HL-60/S4 (cell line): ENCODE measurements around the gene PARN.
"Not testable (repeated sequence)": the region's sequence is repeated elsewhere in the genome, so short reads cannot be mapped to it uniquely, and the experiment has no call there.

Source experiments
- in situ Hi-C: fragments of 300-500 bp; cut with MboI; formaldehyde crosslinking; loops from 2 replicates; pipeline ENCODE4 v1.14.3; 2022; ENCODE audit warnings: low sequenced_read_pairs

Gene PARN

DNA sequence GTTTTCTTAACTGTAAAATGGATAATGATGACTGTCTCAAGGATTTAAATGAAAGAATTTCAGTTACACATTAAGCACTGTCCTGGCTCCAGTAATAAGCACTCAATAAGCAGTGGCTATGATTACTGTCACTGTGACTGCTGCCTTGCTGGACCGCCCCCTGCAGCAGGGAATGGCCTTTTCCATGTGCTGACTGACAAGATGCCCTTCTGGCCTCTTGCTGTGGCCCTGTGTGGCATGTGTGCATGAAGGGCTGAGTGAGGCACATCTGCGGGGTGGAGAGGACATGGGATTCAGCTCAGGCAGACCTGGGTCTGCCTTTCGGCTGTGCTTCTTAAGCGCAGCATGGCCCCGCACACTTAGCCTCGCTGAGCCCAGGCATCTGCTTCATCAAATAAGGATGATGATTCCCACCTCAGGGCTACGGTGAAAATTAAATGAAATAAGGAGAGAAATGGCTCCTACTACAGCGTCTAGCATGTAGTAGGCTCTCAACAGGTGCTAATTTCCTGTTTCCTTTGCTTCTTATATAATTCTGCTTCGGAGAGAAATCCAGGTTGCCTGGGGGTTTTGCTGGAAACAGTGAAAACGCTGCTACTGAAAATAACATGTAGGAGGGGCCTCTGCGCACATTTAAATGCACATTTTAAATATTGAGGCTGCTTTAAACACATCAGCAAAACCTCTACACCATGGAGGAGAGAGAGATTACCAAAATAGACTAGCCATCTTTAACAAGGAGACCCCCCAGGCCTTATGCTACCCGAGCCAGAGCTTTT, 183.9 kb downstream of the PARN start:
- in situ Hi-C loops, result no loop called here

GRCh38 chr16:14444979-14445810, 184.9 kb downstream of the PARN start:
- in situ Hi-C loops, result no loop called here

GRCh38 chr16:14441533-14441932, 188.5 kb downstream of the PARN start:
- in situ Hi-C loops, result not testable (repeated sequence)

DNA sequence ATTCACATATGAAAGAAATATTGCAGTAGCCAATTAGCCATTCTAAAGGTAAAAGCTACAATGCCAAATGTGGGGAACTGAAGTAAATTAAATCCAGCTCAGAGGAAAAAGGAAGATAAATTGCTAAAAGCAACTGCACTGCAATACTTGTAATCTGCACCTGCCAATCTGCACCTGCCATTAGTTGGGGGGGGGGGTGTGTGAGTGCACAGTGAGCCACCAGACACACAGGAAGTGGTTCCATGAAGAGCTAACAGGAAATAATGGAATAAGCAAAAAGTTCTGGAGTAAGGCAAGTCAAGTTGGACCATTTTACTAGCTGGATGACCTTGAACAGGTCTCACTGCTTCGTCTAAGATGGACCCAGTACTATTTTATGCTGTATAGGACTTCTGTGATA, 191.8 kb downstream of the PARN start:
- in situ Hi-C loops, result no loop called here

DNA sequence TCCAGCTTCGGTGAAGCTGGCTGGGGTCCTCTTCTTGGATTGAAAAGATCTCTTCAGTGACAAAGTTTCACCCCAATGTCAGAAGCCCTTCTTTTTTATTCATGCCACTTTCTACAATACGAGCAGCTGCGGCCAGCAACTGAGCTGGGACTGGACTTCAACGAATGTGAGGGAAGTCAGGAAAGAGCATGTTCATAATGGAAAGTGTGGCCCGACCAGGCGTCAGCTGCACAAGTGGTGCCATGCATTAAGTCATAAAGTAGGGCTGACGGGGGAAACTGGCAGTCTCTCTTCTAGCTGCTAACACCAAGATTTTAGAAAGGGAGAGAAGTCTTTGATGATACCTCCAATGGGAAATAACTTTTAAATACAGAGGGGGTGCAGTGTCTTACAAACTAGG, 192.6 kb downstream of the PARN start:
- in situ Hi-C loops, result no loop called here

- in situ Hi-C loops, result no loop called here
Measured at GRCh38 chr16:14436401-14436955, 193.6 kb downstream of the PARN start.

DNA sequence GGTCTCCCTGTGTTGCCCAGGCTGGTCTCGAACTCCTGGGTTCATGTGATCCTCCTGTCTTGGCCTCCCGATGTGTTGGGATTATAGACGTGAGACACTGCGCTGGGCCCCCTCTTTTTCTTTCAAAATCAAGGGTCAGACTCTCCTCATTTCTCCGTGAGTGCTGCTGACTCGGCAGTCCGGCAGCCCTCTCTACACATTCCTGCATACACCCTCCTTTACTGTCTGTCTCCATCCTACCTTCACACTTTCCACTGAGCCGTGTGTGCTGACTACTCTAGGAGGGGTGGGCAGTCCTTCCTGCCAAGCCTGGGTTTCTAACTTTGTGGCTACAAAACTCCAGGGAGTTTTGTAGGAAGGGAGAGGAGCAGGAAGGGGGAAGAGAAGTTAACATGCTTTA, 195.2 kb downstream of the PARN start:
- in situ Hi-C loops, result no loop called here

GRCh38 chr16:14428971-14429637, 201.0 kb downstream of the PARN start:
- in situ Hi-C loops, result not testable (repeated sequence)

DNA sequence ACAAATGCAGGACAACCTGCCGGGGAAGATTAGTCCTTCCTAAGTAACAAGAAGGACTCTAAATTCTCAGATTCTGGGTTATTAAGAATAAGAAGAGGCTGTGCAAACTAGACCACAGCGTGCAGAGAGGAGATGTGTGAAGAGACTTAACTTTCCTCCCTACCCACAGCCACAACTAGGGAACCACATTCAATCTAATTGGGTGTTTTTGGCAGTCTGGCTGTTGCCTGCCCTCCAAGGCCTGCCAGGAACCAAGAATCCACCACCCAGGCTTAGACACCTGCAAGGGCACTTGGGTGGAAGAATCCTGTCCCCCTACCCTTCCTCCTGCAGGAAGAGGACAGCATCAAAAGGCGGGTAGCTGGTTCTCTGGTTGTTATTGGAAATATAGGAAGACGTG, 202.0 kb downstream of the PARN start:
- in situ Hi-C loops, result no loop called here

- in situ Hi-C loops, result no loop called here
Measured at GRCh38 chr16:14427371-14427948, 202.6 kb downstream of the PARN start.

DNA sequence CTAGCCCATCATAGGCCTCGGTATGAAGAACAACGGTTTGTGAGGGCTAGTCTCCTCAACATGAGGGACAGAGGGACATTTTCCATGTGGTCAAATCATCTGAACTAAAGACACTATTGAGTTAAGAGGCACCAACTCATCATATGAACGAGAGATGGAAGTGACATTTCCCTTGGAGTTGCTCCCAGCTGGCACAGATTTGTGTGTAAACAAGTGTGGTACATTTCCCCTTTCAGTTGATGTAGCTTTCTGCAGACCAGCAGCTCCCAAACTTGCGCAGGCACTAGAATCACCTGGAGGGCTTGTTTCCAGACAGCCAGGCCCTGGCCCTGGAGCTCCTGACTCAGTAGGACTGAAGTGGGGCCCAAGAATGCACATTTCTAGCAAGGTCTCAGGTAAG, 205.5 kb downstream of the PARN start:
- in situ Hi-C loops, result no loop called here

- in situ Hi-C loops, result no loop called here
Measured at GRCh38 chr16:14423344-14423743, 206.7 kb downstream of the PARN start.

GRCh38 chr16:14420721-14421488, 209.2 kb downstream of the PARN start:
- in situ Hi-C loops, result no loop called here

DNA sequence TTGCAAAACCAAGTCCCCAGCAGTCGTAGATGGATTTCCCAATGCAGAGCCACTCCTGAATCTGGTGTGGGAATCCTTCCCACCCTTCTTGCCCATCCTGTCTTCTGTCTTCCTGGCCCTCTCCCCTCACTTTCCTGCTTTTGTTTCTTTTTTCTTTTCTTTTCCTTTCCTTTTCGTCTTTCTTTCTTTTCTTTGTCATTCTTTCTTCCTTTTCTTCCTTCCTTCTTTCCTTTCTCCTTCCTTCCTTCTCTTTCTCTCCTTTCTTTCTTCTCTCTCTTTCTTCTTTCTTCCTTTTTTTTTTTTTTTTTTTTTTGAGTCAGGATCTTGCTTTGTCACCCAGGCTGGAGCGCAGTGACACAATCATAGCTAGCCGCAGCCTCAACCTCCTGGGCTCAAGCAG, 209.8 kb downstream of the PARN start:
- in situ Hi-C loops, result not testable (repeated sequence)

DNA sequence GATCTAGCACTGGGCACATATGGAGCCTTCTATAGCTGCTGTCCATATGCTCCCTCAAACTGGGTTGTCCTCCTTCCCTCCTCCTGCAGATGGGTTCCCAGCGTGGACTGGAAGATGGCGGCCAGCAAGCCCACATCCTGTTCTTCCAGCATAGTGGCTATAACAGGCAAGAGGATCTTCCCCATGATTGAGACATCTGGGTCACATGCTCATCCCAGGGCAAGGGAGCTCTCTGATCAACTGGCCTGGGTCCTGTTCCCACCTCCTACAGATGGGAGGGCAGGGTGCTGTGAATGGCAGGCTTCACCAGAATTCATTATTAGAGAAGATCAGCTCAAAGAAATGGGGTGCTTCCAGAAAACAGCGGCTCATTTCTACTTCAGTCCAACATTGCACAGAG, 210.2 kb downstream of the PARN start:
- in situ Hi-C loops, result no loop called here

DNA sequence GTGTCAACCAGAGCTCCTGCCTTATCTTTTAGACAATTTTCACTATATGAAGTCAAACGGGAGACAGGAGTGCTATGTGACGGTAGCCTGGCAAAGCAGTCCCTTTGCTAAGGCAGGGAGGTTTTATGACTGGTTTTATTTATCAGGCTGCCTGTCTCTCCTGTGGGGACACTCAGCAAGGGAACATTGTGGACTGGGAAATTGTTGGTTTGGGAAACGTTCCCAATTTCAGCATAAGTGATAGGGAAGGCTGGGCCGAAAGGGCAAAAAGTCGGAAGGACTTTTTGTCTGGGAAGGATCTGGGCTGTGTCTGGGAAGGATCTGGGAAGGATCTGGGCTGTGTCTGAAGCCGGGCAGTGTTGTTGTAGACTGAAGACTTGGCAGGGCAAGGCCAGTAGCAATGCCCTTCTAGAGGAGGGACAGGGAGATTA, 211.2 kb downstream of the PARN start:
- in situ Hi-C loops, result no loop called here

- in situ Hi-C loops, result no loop called here
Measured at GRCh38 chr16:14416184-14416583, 213.9 kb downstream of the PARN start.

DNA sequence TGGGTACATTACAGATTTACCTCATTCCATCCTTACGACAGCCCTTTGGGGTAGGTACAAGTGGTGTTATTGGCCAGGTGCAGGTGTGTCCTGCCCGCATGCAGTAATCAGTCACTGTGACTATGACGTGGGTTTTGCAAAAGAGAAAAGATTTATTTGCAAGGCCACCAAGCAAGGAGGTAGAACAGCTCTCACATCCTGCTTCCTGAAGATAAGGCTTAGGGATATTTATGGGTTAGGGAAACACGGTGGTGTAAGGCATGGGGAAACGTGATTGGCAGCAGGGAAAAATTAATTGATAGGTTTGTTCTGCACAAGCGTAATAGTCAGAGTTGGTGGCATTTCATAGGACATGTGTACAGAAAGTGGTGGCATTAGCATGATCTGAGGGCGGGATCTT, 214.8 kb downstream of the PARN start:
- in situ Hi-C loops, result no loop called here

GRCh38 chr16:14409563-14409962, 220.5 kb downstream of the PARN start:
- in situ Hi-C loops, result no loop called here

GRCh38 chr16:14407786-14408399, 222.2 kb downstream of the PARN start:
- in situ Hi-C loops, result no loop called here
